ENCODE measurements around the gene AKAP13. TPM values are rescaled to one million over a fixed set of nuclear protein-coding genes. Genes with fewer than 3 reads are reported as not detected.

AKAP13 gene
- total and polyA plus RNA-seq, 2 donors (not counting 1 experiment from before 2014, with no cell fraction given) = 73.8 to 358 TPM

GRCh38 chr15:85404176-85404917 is 23.9 kb downstream of the AKAP13 start:
- Histone ChIP-seq H3K4me1 (ENCODE audit: control insufficient read depth in 2 of 2, insufficient read depth in 2 of 2, low read length in 2 of 2) (peaks cover 88 to 93% of the 10 kb centered on the region in 2 donors), H3K27ac (ENCODE audit: low read length in 2 of 2) (peak overlapping the region; percentile 88 to 90), H3K9ac (ENCODE audit: low read length) (peak overlapping the region; percentile 40), H3K27me3 (replicated peaks in 1 of 4; ENCODE audit: control extremely low read depth in 1 of 4, control insufficient read depth in 3 of 4, insufficient read depth in 4 of 4, low read length in 3 of 4) (no peaks in the 10 kb centered on the region), H3K79me2 (ENCODE audit: control insufficient read depth, insufficient read depth, low read length) (peaks cover 86% of the 10 kb centered on the region), H3K9me3 (ENCODE audit: control extremely low read depth in 1 of 3, control insufficient read depth in 2 of 3, insufficient read depth in 1 of 3, low read length in 2 of 3) (peaks cover 0 to 5% (median under 1%) of the 10 kb centered on the region in 3 donors), H3K4me2 (replicated peaks; ENCODE audit: low read depth, low read length, poor library complexity, severe bottlenecking) (peak overlapping the region; percentile 67), H3K4me3 (ENCODE audit: control extremely low read depth in 1 of 5, extremely low read depth in 1 of 5, insufficient read depth in 1 of 5, low read depth in 2 of 5, low read length in 4 of 5) (peak overlapping the region in 4 of 5 experiments; percentile 5 to 23 (median 12)), H4K20me1 (ENCODE audit: control insufficient read depth, insufficient read depth, low read length, poor library complexity, severe bottlenecking) (no peaks in the 10 kb centered on the region), H3K36me3 (replicated peaks in 1 of 2; ENCODE audit: control extremely low read depth in 1 of 2, control insufficient read depth in 1 of 2, extremely low read depth in 1 of 2, insufficient read depth in 2 of 2, low read length in 1 of 2) (no peaks in the 10 kb centered on the region), H2AFZ (ENCODE audit: insufficient read depth, low read depth, low read length, poor library complexity, severe bottlenecking) (no peak overlapping the region)
- CTCF ChIA-PET = interaction anchor here (0.8 to 14.6 kb wide), 18 partner anchors 10 to 107 kb away, joined by 3 to 231 read pairs (median 5); partner anchors contain the start of gene AKAP13
- no peak for TF ChIP-seq CTCF (IDR thresholded peaks at IDR 0.05)
- no peak for TF ChIP-seq EZH2 (IDR thresholded peaks at IDR 0.05; ENCODE audit: borderline replicate concordance, insufficient read depth, low read depth, low read length, poor library complexity, severe bottlenecking)
- peak; percentile 71 for DNase-seq
- Mint-ChIP-seq H3K4me1 (peaks cover 86% of the 10 kb centered on the region), H3K4me3 (peak overlapping the region; percentile 83), H3K27me3 (no peaks in the 10 kb centered on the region), H3K27ac (peak overlapping the region; percentile 94), H3K9me3 (ENCODE audit: insufficient read depth) (no peaks in the 10 kb centered on the region)
- intact Hi-C loops (cut with micrococcal nuclease) = loop anchor here (1.0 to 10.0 kb wide), 3 partner anchors 22 to 300 kb away; no protein-coding TSS in a partner anchor
- peak; percentile 28 for ATAC-seq (ENCODE audit: low read depth)
- WGBS (ENCODE audit: insufficient coverage) = no CpG with 5 or more reads among the region's 4 CpGs
- POLR2A ChIA-PET = interaction anchor here (0.5 to 3.3 kb wide), 4 partner anchors 21 to 77 kb away, joined by 6 to 19 read pairs (median 8); partner anchors contain the start of gene AKAP13

Measured in B cell (primary cell).